ENCODE measurements around the gene TXNDC16. TPM values are rescaled to one million over a fixed set of nuclear protein-coding genes. Genes with fewer than 3 reads are reported as not detected.

Gene TXNDC16
- total RNA-seq, result 50.5 TPM

GRCh38 chr14:52552063-52552988 lies at the start of gene TXNDC16, which contains the start of gene GPR137C:
TXNDC16 (minus strand) TSS chr14:52552505; CDS start chr14:52543557, 8,948 bp downstream.
GPR137C (plus strand) TSS chr14:52552836; CDS start chr14:52553148, 312 bp downstream.

Other genes starting within 250 kb of the TXNDC16 start
- 0.46 TPM for gene PTGER2, start 238.2 kb downstream of the TXNDC16 start, total RNA-seq
- gene GPR137C, start 331 bp upstream of the TXNDC16 start, total RNA-seq, result 43.4 TPM
- gene ERO1A, start 143.1 kb upstream of the TXNDC16 start, total RNA-seq, result 36.7 TPM
- 115 TPM for gene PSMC6, start 154.7 kb upstream of the TXNDC16 start, total RNA-seq
- 32.5 TPM for gene STYX, start 177.7 kb upstream of the TXNDC16 start, total RNA-seq
- gene GNPNAT1, start 239.1 kb upstream of the TXNDC16 start, total RNA-seq, result 17.3 TPM

Measured in diencephalon (tissue), 1 donor.